Glutamatergic neuron (in vitro differentiated cells): ENCODE results near the gene ENO4. TPM values are rescaled to one million over a fixed set of nuclear protein-coding genes. Genes with fewer than 3 reads are reported as not detected.

Experiments used
- DNase-seq: peaks from one replicate; pipeline ENCODE4 v3.0.0; 2022
- H3K27ac Mint-ChIP-seq: one replicate; pipeline ENCODE4 v1.8.0; 2020; ENCODE audit warnings: mild to moderate bottlenecking, mixed read lengths, inconsistent platforms; ENCODE audit not compliant: unreplicated experiment
- H3K27me3 Mint-ChIP-seq: one replicate; pipeline ENCODE4 v1.8.0; 2020; ENCODE audit warnings: mild to moderate bottlenecking, moderate library complexity, mixed read lengths, inconsistent platforms; ENCODE audit not compliant: unreplicated experiment
- H3K36me3 Mint-ChIP-seq: one replicate; pipeline ENCODE4 v1.8.0; 2020; ENCODE audit warnings: mild to moderate bottlenecking, mixed read lengths, inconsistent platforms; ENCODE audit not compliant: unreplicated experiment
- H3K4me1 Mint-ChIP-seq: one replicate; pipeline ENCODE4 v1.8.0; 2020; ENCODE audit warnings: mild to moderate bottlenecking, low read depth, mixed read lengths, inconsistent platforms; ENCODE audit not compliant: unreplicated experiment
- H3K4me3 Mint-ChIP-seq: one replicate; pipeline ENCODE4 v1.8.0; 2020; ENCODE audit warnings: mild to moderate bottlenecking, mixed read lengths, inconsistent platforms; ENCODE audit not compliant: unreplicated experiment
- H3K9me3 Mint-ChIP-seq: one replicate; pipeline ENCODE4 v1.8.0; 2020; ENCODE audit warnings: mild to moderate bottlenecking, moderate library complexity, mixed read lengths, inconsistent platforms; ENCODE audit not compliant: unreplicated experiment
- CTCF ChIP-seq: fragments of 200-600 bp; sonication (generic); IDR thresholded peaks from one replicate; pipeline ENCODE4 v1.5.0; 2021; ENCODE audit not compliant: partially characterized antibody, unreplicated experiment
- total RNA-seq: library from RNA; stranded (reverse); fragmentation: NEBNext Ultra II Directional; extraction: Animal tissue kit (Norgen Biotek cat#: 25700); gene quantifications from one replicate; pipeline ENCODE4 v1.2.1, GENCODE V29; 2021; ENCODE audit not compliant: unreplicated experiment

Gene ENO4
- total RNA-seq, 1 donor from 2014 or later, result 1.3 TPM

- Mint-ChIP-seq H3K36me3 (no peaks in the 10 kb centered on the region), H3K27me3 (peaks cover 3% of the 10 kb centered on the region), H3K4me1 (peaks cover 64% of the 10 kb centered on the region), H3K9me3 (peaks cover 14% of the 10 kb centered on the region), H3K27ac (peak overlapping the region; percentile 35), H3K4me3 (peak overlapping the region; percentile 26)
- TF ChIP-seq CTCF, result no peak
- peak; percentile 45 for DNase-seq
Observed at GRCh38 chr10:116891208-116891607, 41.9 kb downstream of the ENO4 start.

GRCh38 chr10:116892907-116893685 lies 43.8 kb downstream of the ENO4 start:
- Mint-ChIP-seq H3K27ac (peak overlapping the region; percentile 53), H3K36me3 (no peaks in the 10 kb centered on the region), H3K4me3 (peak overlapping the region; percentile 55), H3K9me3 (peaks cover 12% of the 10 kb centered on the region), H3K27me3 (peaks cover 3% of the 10 kb centered on the region), H3K4me1 (peaks cover 50% of the 10 kb centered on the region)
- TF ChIP-seq CTCF, result no peak
- no peak for DNase-seq

- peak overlapping the region; percentile 53 for H3K27ac Mint-ChIP-seq
- no peaks in the 10 kb centered on the region for H3K27me3 Mint-ChIP-seq
- no peaks in the 10 kb centered on the region for H3K36me3 Mint-ChIP-seq
- peaks cover 44% of the 10 kb centered on the region for H3K4me1 Mint-ChIP-seq
- DNase-seq, result no peak
- TF ChIP-seq CTCF, result no peak
- H3K9me3 Mint-ChIP-seq, result peaks cover 8% of the 10 kb centered on the region
- no peak overlapping the region for H3K4me3 Mint-ChIP-seq
Observed at GRCh38 chr10:116893686-116894037, 44.4 kb downstream of the ENO4 start.

- Mint-ChIP-seq H3K4me1 (peaks cover 2% of the 10 kb centered on the region), H3K9me3 (no peaks in the 10 kb centered on the region), H3K27me3 (no peaks in the 10 kb centered on the region), H3K36me3 (peaks cover 3% of the 10 kb centered on the region), H3K27ac (no peak overlapping the region), H3K4me3 (no peak overlapping the region)
- no peak for TF ChIP-seq CTCF
- DNase-seq, result no peak
Observed at GRCh38 chr10:116899626-116900025, 50.3 kb downstream of the ENO4 start.

- no peak overlapping the region for H3K4me3 Mint-ChIP-seq
Observed at GRCh38 chr10:116905845-116906210, 56.5 kb downstream of the ENO4 start.

More at GRCh38 chr10:116905845-116906210, 56.5 kb downstream of the ENO4 start:
- no peak for TF ChIP-seq CTCF
- Mint-ChIP-seq H3K36me3 (peaks cover 3% of the 10 kb centered on the region), H3K27ac (no peak overlapping the region), H3K4me1 (peaks cover under 1% of the 10 kb centered on the region), H3K9me3 (no peaks in the 10 kb centered on the region), H3K27me3 (no peaks in the 10 kb centered on the region)
- no peak for DNase-seq
